Adrenal gland (tissue), 12 donors: ENCODE results near the gene AMN1. TPM values are rescaled to one million over a fixed set of nuclear protein-coding genes. Genes with fewer than 3 reads are reported as not detected.
"Not testable (repeated sequence)": the region's sequence is repeated elsewhere in the genome, so short reads cannot be mapped to it uniquely, and the experiment has no call there.

ENCODE experiments used
- DNase-seq, 7 donors: peaks; one replicate each; pipeline ENCODE4 v3.0.0-alpha.2; 2019 to 2020
- H3K27ac ChIP-seq, 5 donors: fragments of 200-600 bp; sonication (generic) in 4 of 5; 1 replicate in 3 of 5; 2 replicates in 2 of 5; pipeline versions ENCODE4 v1.5.1 to v1.8.0; 2016 to 2020; ENCODE audit warnings: mild to moderate bottlenecking in 1 of 5
- H3K27me3 ChIP-seq: fragments of 200-600 bp; 2 replicates; pipeline ENCODE4 v1.8.0; 2021
- H3K36me3 ChIP-seq, 2 donors: fragments of 200-600 bp; replicated peaks in 1 of 2; 1 replicate in 1 of 2; 2 replicates in 1 of 2; pipeline versions ENCODE4 v1.5.1 to v1.8.0; 2018 to 2022
- H3K4me1 ChIP-seq, 2 donors: fragments of 200-600 bp; replicated peaks in 1 of 2; 1 replicate in 1 of 2; 2 replicates in 1 of 2; pipeline versions ENCODE4 v1.5.1 to v1.8.0; 2018 to 2021
- H3K4me3 ChIP-seq, 4 donors: fragments of 200-600 bp; sonication (generic) in 3 of 4; one replicate each; pipeline ENCODE4 v1.5.1; 2016 to 2018
- H3K9me3 ChIP-seq, 3 donors: fragments of 200-600 bp; sonication (generic) in 1 of 3; replicated peaks in 1 of 3; 1 replicate in 2 of 3; 2 replicates in 1 of 3; pipeline versions ENCODE4 v1.5.1 to v1.8.0; 2016 to 2021
- POLR2A ChIP-seq, 2 donors: fragments of 450-650 bp; IDR thresholded peaks; one replicate each; pipeline ENCODE4 v1.6.1; 2017; ENCODE audit warnings: antibody characterized with exemption in 2 of 2, mild to moderate bottlenecking in 2 of 2, moderate library complexity in 1 of 2
- WGBS, 4 donors: extraction: QIAGEN DNeasy Blood & Tissue Kit in 2 of 4; methylation state at CpG; one replicate each; pipeline versions ENCODE4 v1.1.5 to v1.1.7; 2013 to 2017; 5-methylcytosine and 5-hydroxymethylcytosine counted together
- intact Hi-C, 2 donors: fragments of 100-400 bp; cut with DNase I; formaldehyde crosslinking; loops; one replicate each; pipeline versions ENCODE4 v1.14.1 to v1.15.0; 2022 to 2023
- polyA plus RNA-seq, 3 donors: library from polyadenylated mRNA; stranded (reverse); fragments of 200-250 nt in 2 of 3; fragments of 350-450 nt in 1 of 3; fragmentation: Illumina TruSeq in 1 of 3; extraction: RNeasy Lipid Tissue Mini Kit (QIAGEN cat#74804) in 1 of 3; gene quantifications; one replicate each; pipeline ENCODE4 v1.2.3, GENCODE V29; 2013 to 2014
- total RNA-seq, 9 donors: library from RNA; depleted of rRNA in 4 of 9; stranded (reverse); fragments of >200 nt in 4 of 9; fragments of 120-200 nt in 1 of 9; fragmentation: NEBNext Ultra II Directional in 1 of 9; extraction: Animal tissue kit (Norgen Biotek cat#: 25700) in 1 of 9; gene quantifications; one replicate each; pipeline versions ENCODE4 v1.1.0 to v1.2.4, GENCODE V29; 2013 to 2023
- TF ChIP-seq, protein P1 (sequence below), 6 experiments: fragments of 450-650 bp in 4 of 6; fragments of 200-600 bp in 2 of 6; sonication (generic) in 1 of 6; IDR thresholded peaks; 1 replicate in 5 of 6; 2 replicates in 1 of 6; pipeline versions ENCODE4 v1.5.1 to v1.8.0; 2016 to 2021; ENCODE audit warnings: antibody characterized with exemption in 6 of 6, mild to moderate bottlenecking in 2 of 6, moderate library complexity in 1 of 6
- donor health status: healthy with polysubstance abuse.
- donor health status: Bipolar disorder and iron deficiency.
- donor health status: DM: yes; HTN: yes; CAD: no.
- donor health status: DM: no; HTN: no; CAD: no.
- donor health status: DM: no; HTN: no; CAD: no.
- donor health status: DM: yes; HTN: yes; CAD: no.

Gene AMN1
- total and polyA plus RNA-seq, 12 donors: 7.2 to 36.7 (median 13.1) TPM

DNA sequence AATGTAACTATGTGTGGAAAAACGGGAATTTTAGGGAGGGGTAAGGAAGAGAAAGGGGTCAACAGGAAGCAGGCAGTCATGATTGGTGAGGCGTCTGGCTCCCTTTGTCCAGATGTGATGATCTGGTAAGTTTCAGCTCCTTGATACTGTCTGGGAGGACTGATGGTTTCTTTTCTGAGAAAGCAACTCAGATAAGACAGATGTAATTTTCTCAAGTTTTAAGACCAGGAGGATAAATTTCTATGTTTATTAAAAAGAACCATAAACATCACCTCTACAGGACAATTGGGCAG is 21.9 kb upstream of the AMN1 start:
- no peaks in the 10 kb centered on the region for H3K36me3 ChIP-seq
- H3K9me3 ChIP-seq: no peaks in the 10 kb centered on the region
- no peak overlapping the region for H3K27ac ChIP-seq
- intact Hi-C loops: no loop called here
- no peak for DNase-seq
- no peaks in the 10 kb centered on the region for H3K27me3 ChIP-seq
- peaks cover 10 to 17% of the 10 kb centered on the region in 2 donors for H3K4me1 ChIP-seq
- WGBS, 4 donors: 45 to 68% (median 52%) methylated on average over 2 of the region's 2 CpGs
- H3K4me3 ChIP-seq: no peak overlapping the region
- TF ChIP-seq, protein P1, sequence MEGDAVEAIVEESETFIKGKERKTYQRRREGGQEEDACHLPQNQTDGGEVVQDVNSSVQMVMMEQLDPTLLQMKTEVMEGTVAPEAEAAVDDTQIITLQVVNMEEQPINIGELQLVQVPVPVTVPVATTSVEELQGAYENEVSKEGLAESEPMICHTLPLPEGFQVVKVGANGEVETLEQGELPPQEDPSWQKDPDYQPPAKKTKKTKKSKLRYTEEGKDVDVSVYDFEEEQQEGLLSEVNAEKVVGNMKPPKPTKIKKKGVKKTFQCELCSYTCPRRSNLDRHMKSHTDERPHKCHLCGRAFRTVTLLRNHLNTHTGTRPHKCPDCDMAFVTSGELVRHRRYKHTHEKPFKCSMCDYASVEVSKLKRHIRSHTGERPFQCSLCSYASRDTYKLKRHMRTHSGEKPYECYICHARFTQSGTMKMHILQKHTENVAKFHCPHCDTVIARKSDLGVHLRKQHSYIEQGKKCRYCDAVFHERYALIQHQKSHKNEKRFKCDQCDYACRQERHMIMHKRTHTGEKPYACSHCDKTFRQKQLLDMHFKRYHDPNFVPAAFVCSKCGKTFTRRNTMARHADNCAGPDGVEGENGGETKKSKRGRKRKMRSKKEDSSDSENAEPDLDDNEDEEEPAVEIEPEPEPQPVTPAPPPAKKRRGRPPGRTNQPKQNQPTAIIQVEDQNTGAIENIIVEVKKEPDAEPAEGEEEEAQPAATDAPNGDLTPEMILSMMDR (IDR thresholded peaks at IDR 0.05): no peak
- no peak for TF ChIP-seq POLR2A (IDR thresholded peaks at IDR 0.05)

DNA sequence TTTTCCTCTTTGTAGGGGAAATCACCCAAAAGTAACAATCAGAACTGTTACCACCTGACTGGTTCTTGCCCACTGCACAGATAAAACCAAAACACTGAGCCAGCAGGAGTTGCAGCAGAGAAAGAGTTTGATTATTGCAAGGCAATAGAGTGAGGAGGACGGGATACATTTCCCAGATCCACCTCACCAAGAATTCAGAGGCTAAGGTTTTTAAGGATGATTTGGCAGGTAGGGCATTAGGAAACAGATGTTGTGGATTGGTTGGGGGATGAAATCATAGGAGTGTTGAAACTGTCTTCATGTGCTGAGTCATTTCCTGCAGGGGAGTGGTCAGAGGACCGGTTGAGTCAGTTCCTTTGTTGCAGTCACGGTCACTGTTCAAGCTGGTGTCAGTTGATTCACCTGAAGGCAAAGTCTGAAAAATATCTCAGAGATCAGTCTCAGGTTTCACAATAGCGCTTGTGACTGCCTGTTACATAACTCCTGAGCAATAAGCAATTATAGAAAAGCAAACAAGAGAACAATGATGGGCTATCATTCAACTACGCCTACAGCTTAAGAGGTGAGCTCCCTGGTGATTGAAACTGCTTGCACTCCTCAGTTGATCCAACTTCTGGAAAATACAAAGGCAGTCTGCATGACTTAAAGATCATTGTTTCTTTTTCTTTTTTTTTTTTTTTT is 20.3 kb upstream of the AMN1 start:
- H3K27me3 ChIP-seq: no peaks in the 10 kb centered on the region
- intact Hi-C loops: no loop called here
- peaks cover 10 to 17% of the 10 kb centered on the region in 2 donors for H3K4me1 ChIP-seq
- peak overlapping the region in 1 of 4 donors; percentile 20 for H3K4me3 ChIP-seq
- H3K27ac ChIP-seq: peak overlapping the region; percentile 5 to 75 (median 24)
- H3K9me3 ChIP-seq: no peaks in the 10 kb centered on the region
- H3K36me3 ChIP-seq: no peaks in the 10 kb centered on the region
- TF ChIP-seq POLR2A (IDR thresholded peaks at IDR 0.05): no peak
- TF ChIP-seq, protein P1 (IDR thresholded peaks at IDR 0.05): no peak
- DNase-seq: peak; percentile 57 to 84 (median 80)
- 35 to 38% (median 36%) methylated on average over 5 of the region's 5 CpGs for WGBS, 4 donors

DNA sequence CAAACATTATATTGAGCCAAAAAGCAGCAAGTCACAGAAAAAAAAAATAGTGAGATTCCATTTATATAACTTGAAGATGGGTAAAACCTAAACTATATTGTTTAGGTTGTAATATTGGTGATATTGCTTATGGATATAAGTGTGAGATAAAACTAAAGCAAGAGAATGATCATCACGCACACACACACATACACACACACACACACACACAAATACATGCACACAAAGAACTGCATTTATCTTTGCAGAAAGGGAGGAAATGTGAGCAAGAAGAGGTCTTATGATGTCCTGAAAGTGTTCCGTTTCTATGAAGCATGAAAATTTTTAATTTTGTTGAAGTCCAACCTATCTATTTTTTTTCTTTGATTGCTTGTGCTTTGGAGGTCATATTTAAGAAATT is 16.4 kb upstream of the AMN1 start:
- WGBS, 4 donors: 78 to 86% (median 79%) methylated on average over 2 of the region's 2 CpGs
- Histone ChIP-seq H3K27me3 (no peaks in the 10 kb centered on the region), H3K27ac (no peak overlapping the region), H3K9me3 (no peaks in the 10 kb centered on the region), H3K36me3 (no peaks in the 10 kb centered on the region), H3K4me3 (no peak overlapping the region), H3K4me1 (peaks cover 10 to 17% of the 10 kb centered on the region in 2 donors)
- intact Hi-C loops: no loop called here
- TF ChIP-seq, protein P1 (IDR thresholded peaks at IDR 0.05): no peak
- no peak for TF ChIP-seq POLR2A (IDR thresholded peaks at IDR 0.05)
- DNase-seq: no peak

DNA sequence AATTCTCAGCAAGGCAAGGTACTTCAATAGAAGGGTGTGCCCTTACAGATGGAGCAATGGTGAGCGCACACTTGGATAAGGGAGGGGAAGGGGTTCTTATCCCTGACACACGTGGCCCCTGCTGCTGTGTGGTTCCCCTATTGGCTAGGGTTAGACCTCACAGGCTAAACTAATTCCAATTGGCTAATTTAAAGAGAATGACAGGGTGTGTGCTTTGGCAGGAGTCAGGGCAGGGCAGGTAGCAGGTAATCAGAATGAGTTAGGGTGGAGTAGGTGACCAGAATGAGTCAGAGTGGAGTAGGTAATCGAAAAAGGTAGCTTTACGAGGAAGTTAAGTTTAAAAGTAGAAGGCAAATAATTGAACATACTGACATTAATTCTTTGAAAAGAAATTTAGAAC is 15.5 kb upstream of the AMN1 start:
- H3K4me1 ChIP-seq: peaks cover 10 to 17% of the 10 kb centered on the region in 2 donors
- H3K4me3 ChIP-seq, H3K27ac ChIP-seq, intact Hi-C loops, DNase-seq, H3K36me3 ChIP-seq, H3K9me3 ChIP-seq, H3K27me3 ChIP-seq: not testable (repeated sequence)
- 85 to 91% (median 86%) methylated on average over 4 of the region's 4 CpGs for WGBS, 4 donors

DNA sequence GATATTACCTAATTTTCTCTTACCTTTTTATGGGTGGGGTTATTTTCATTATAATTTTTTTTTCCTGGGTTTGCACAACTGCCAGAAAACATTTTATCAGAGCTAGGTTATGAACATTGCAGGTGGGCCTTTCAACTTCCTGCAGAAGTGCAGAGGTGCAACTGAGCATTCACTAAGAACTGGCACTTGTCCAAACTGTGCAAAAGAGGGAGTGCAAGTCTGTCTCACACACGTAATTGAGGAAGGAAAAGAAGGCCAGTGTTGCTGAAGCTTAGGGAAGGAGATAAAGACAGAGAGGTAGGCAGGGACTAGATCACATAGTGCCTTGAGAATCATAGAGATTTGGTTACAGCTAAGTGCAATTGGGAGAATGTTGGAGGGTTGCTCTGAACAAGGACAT is 14.1 kb upstream of the AMN1 start:
- no peak overlapping the region for H3K27ac ChIP-seq
- WGBS, 4 donors: 0 to 29% (median 22%) methylated on average over 1 of the region's 1 CpG
- TF ChIP-seq, protein P1 (IDR thresholded peaks at IDR 0.05): no peak
- TF ChIP-seq POLR2A (IDR thresholded peaks at IDR 0.05): no peak
- no peak for DNase-seq
- H3K9me3 ChIP-seq: no peaks in the 10 kb centered on the region
- H3K4me1 ChIP-seq: peaks cover 10 to 17% of the 10 kb centered on the region in 2 donors
- intact Hi-C loops: no loop called here
- no peaks in the 10 kb centered on the region for H3K27me3 ChIP-seq
- H3K36me3 ChIP-seq: no peaks in the 10 kb centered on the region
- no peak overlapping the region for H3K4me3 ChIP-seq
